Measurements from ENCODE around the gene LRRC59.
"Not testable (repeated sequence)": the region's sequence is repeated elsewhere in the genome, so short reads cannot be mapped to it uniquely, and the experiment has no call there.

The LRRC59 gene

DNA sequence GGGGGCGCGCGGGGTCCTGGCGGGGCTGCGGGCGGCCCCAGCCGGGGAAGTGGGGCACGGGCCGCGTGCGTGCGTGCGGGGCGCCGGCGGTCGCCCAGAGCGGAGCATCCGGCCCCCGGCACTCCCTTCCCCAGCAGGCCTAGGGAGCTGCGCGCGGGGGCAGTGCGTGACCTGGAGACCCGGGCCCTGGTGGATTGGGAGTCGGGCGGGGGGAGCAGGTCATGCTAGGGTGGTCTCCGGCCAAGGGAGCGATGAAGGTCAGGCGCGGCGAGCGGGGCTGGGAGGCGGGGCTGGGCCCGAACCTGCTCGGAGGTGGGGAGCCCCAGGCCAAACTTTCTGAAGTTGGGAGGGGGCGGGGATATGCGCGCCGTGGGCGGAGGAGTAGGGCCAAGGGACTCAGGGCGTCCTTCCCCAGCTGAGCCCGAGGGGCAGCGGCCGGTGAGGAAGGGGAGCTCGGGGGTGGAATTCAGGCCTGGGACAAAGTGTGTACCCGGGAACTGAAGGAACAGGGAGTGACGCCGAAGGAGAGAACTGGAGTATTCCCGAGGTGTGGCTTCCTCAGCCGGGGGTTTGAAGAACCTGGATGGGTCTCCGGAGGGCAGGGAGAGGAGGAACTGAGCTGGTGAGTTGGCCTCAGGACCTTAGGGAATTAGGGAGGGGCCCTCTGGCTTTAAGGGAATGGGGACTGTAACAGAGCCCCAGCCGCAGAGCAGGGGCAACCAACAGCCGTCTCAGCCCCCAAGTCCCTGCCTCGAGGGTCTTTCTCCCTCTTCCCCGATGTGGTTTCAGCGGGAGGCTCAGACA, 50.8 kb downstream of the LRRC59 start:
- peak; percentile 22 for DNase-seq (ENCODE audit: low spot score)

DNA sequence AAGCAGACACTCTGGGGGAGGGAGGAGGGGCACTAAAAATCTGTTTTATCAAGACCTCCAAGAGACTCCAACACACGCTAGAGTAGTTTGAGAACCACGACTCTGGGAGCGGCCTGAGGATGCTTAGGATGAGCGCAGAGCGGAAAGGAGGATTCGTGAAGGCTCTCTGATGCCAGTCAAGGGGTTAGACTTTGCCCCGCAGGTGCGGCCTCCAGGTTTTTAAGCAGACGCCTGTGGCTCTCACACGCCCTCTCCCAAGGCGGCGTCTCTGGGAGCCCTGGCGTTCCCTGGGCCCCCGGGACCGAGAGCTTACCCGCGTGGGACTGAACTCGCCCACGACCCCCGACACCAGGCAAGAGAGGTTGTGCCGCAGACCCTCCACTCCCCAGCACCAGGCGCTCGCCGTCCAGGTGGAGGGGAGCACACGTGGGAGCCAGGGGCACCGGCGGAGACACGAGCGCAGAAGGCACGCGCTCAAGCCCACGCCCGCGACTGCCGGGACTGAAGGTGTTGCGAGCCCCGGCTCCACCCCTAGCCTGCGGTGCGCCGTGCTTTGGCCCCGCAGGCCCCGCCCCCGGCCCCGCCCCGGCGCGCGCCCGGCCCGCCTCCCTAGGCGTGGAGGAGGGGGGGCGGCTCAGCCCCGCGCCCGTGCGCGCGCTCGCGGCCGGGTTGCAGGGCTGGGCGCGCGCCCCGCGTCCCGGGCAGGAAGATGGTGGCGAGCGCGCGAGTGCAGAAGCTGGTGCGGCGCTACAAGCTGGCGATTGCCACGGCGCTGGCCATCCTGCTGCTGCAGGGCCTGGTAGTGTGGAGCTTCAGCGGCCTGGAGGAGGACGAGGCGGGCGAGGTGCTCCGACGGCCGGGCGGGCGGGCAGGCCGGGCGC, 51.7 kb downstream of the LRRC59 start, which contains the start of gene XYLT2:
XYLT2 (plus strand) TSS at position 695 of the 881 bp plus-strand sequence; CDS start at position 710, 15 bp downstream.
- peak; percentile 90 for DNase-seq (ENCODE audit: low spot score)

DNA sequence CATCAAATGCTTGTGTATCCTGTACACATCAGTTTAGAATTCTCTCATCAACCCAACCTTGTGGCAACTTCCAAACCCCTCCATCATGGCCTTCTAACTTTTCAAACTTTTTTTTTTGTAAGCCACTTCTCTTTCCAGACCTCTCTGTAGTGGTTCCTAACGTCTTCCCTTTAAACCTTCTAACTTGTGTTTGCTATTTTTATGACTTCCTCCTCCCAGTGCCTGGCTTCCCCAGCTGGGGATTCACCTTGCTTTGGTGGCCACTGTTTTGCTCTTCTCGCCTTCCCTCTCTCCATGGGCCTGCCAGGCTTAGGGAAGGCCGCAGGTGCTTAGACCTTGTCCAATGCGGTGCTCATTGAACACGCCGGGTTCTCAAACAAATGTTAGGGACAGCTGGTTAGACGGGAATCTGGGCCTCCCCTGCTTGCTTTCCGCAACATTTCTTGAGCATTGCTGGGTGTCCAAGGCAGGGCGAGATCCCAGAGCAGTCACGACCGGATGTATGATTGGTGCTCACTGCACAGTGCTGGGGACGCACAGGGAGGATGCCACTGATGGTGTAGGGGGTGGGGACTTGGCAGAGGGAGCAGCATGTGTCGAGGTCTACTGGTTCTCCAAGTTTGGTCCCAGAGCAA, 52.5 kb downstream of the LRRC59 start:
- no peak for DNase-seq (ENCODE audit: low spot score)

DNA sequence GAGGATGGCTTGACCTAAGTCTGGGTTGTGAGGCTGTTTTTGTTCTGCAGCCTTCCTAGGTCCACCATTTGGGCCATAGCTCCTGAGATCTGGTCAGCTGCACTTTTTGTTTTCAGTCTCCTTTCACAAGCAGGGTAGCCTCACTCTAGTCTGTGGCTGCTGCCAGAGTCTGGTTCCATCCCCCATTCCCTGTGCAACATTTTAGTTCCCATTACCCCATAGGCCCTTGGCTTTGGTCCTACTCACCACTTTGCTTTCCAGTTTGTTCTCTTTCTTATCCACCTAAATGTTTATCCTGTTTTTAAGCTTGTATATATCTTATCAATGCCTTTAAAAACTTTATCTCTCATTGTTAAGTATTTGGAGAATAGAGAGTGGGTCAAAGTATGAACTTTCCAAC, 57.9 kb downstream of the LRRC59 start:
- no peak for DNase-seq (ENCODE audit: low spot score)

DNA sequence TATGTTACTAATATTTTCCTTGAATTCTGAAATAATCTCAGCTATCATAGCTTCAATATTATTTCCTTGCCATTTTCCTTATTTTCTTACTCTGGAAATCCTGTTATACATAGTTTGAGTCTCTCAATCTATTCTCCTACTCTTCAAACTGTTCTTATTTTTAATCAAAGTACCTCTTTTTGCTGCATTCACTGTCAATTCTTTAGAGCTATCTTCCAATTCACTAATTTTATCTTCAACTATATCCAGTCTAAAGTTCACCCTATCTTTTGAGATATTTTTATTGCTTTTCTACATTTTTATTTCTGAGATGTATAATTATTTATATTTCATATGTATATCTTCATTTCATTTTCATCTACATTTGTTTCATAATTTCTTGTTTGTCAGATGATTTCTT, 58.7 kb downstream of the LRRC59 start:
- no peak for DNase-seq (ENCODE audit: low spot score)

DNA sequence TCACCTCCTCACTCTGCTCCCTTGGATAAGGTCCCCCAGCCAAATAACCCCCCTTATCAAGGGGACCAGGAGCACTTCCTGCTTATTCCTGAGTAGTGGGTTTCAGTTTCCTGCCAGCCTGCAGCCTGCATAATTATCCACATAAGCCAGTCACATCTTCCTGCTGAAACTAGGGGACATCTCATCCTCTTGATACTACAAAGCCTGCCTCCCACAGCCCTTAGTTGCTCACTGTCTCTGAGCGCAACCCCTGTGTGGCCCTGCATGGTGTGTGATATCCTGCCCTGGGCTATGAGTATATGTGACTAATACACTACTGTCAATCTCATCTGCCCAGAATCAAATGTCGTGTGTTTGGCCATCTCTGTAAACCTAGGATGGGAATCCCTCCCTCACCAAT, 59.4 kb downstream of the LRRC59 start:
- DNase-seq (ENCODE audit: low spot score), result no peak

DNA sequence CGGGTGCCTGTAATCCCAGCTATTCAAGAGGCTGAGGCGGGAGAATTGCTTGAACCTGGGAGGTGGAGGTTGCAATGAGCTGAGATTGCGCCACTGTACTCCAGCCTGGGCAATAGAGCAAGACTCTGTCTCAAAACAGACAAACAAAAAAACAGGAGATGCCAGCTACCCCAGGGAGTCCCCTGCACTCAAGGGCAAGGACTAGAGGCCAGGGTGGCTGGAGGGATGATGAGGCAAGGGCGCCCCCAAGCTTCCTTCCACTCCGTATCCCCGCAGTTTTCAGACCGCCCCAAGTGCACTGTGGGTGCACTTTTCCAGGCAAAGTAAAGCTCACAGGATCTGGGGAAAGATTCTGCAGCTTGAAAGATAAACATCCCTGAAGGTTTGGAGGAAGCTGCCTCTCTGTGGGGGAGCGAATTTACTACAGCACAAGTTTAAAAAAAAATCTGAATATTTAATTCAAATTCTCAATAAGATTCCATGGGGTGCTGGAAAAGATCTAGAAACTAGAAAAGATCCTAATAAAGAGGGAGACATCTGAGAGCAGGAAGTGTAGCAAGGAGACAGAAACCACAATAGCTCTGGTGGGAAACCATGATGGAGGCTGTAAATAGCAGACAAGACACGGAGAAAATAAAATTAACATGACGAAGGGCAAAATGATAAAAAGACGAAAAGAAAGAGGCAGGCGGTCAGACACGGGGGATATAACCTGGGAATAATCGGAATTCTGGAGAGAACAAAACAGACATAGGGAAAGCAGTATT, 63.8 kb downstream of the LRRC59 start:
- not testable (repeated sequence) for DNase-seq (ENCODE audit: low spot score)

DNA sequence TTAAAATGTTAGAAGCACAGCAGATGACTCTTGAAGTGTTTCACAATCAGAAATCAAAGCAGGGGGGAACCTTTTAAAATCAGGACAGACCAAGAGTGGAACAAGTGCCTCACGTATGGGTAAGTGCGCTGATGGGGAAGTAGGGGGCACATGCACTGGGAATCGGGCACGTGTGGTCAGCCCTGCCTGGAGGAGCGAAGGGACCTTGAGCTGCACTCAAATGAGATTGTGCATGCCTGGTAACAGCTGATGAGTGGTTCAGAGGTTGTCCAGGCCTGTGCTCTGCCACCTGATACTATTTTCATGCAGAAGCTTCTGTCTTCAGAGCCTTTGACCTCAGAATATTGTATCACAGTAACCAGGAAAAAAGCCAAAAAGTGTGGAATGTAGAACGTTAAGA, 65.1 kb downstream of the LRRC59 start:
- DNase-seq (ENCODE audit: low spot score), result no peak

Measured in activated CD4-positive, alpha-beta T cell treated with anti-CD3 and anti-CD28 coated beads, Interleukin-2, Interleukin-4, amounts not matched to agents 100 ng/mL and 50 ng/mL, durations not matched to agents 16 hours and 8 hours (primary cell).